ENCODE data around the gene TDRKH.

Gene TDRKH

GRCh38 chr1:151822404-151822803 lies 32.1 kb upstream of the TDRKH start:
- no peak for DNase-seq

GRCh38 chr1:151820940-151821339 lies 30.6 kb upstream of the TDRKH start:
- no peak for DNase-seq

- DNase-seq, result no peak
Observed at GRCh38 chr1:151819976-151820623, 29.8 kb upstream of the TDRKH start.

GRCh38 chr1:151819227-151819835 lies 29.0 kb upstream of the TDRKH start:
- no peak for DNase-seq

DNA sequence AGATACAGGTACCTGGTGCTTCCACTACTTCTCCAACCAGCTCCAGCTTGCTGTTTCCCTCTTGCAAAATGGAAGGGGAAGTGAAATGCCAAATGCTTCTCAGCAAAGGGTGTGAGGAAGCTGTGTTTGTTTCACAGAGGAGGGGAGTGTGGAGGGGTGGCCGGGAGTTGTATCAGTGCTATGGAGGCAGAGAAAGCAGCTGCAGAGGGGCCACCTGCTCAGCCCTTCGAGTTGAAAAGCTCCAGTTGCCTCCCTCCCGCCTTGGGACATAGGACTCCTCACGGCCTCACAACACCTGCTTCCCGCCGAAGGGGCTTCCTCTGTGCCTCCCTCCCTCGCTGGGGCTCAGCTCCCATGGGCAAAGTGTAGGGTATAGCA lies 27.0 kb upstream of the TDRKH start:
- no peak for DNase-seq

DNA sequence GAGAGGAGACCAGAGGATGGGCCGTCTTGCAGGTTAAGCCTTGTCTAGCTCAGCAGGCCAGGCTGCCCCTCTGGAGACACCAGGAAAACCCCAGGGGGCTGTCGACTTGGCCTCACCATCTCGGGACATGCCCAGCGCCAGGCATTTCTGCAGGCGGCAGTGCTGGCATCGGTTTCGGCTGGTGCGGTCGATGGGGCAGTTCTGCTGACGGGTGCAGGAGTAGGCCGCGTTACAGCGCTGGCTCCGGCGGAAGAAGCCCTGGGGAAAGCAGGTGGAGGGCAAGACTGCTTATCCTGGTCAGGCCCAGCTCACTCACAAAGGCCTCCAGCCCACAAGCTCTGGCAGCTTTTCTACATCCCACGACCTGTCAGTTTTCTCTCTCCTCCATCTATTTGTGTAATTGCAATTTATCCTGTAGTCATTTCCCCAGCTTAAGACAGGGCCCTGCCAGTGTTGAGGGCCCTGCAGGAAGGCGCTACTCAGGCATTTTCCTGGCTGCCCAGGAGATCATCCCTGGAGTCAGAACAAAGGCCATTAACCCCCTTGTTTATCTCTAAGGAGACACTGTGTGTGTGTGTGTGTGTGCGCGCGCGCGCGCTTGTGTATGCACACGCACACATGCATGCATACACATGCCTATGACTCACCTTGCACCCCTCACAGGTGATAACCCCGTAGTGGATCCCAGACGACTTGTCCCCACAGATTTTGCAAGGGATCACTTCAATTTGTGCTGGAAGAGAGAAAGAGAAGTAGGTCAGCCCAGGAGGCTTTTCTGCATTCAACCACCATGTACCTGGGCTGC lies 26.4 kb upstream of the TDRKH start:
- no peak for DNase-seq

- no peak for DNase-seq
Observed at GRCh38 chr1:151815716-151816327, 25.5 kb upstream of the TDRKH start.

DNA sequence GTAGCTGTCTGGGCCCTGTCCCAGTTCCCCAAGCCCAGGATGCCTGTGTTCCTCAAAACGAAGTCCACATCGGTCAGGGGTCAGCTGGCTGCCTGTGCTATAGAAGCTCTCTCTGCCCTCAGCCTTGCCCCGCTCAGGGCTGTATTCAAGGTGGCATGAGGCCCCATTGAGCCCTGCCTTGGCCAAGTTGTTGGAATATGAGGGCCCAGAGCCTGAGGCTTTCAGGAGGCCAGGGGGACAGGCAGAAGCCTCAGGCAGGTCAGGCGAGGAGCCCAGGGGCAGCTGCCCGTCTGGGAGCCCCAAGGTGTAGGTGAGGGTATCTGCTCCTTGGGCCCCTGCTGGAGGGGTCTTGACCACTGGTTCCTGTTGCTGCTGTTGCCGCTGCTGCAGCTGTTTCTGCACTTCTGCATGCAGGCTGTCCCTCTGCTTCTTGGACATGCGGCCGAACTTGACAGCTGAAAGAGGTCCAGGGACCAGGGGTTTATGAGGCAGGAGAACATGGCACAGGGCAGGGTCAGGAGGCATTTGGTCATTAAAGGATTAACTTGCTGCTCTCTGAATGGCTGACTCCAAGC lies 24.8 kb upstream of the TDRKH start:
- DNase-seq, result no peak

DNA sequence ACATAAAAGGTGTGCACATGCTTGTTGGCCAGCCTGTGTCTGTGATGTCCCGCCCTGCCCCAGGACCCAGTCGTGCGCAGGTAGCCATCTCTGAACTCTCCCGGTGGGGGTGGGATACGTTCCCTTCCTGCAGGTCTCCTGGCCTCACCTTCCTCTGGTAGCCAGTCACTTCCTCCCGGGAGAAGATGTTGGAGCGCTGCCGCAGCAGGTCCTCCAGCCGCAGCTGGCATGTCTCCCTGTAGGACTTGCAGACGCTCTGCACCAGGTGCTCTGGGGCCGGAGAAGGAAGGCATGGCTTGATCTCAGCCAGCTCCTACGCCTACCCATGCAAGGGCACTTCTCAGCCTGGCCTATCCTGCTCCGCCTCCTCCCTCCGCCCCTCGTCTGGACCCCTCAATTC lies 24.1 kb upstream of the TDRKH start:
- no peak for DNase-seq

DNA sequence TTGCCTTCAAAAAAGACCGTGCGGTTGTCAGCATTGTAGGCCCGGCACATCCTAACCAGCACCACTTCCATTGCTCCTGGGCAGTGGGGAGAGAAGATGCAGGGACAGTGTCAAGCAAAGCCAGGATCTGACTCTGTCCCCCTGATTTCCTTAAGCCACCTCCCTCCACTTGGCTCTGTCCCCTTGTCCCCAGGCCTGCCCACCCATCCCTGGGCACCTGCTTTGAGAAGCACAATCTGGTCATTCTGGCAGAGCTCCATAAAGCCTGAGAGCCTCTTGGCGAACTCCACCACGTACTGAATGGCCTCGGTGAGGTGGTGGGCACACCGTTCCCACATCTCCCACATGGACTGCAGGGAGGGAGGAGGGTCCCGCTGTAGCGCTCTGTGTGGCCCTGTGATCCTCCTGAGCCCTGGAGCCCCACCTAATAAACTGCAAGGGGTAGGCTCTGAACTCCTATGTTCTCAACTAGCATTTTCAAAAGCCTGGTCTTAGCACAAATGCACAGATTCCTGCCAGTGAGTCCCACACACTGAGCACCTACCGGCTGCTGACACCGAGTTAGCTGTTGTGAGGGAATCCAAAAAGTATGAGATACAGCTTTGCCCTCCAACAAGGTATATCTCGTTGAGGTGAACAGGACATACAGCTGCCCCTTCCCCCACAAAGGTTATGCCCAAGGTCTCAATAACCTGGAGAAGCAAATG lies 23.1 kb upstream of the TDRKH start:
- no peak for DNase-seq

DNA sequence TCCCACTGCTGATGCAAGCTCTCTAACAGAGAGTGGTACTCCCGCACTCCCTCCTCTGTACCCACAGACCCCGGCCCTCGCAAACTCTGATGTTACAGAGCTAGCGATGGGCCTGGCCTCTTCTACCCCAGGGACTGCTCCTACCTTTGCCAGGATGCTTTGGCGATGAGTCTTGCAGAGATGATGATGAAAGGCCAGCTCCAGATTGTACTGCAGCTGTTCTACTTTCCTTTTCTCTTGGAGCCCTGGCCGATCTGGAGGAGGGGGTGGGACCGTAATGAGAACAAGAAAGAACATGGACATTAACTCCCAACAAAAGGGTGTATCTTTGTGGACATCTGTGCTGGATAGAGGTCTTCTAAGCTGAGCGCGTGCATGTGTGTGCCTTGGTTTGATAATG lies 20.9 kb upstream of the TDRKH start:
- DNase-seq, result no peak

DNA sequence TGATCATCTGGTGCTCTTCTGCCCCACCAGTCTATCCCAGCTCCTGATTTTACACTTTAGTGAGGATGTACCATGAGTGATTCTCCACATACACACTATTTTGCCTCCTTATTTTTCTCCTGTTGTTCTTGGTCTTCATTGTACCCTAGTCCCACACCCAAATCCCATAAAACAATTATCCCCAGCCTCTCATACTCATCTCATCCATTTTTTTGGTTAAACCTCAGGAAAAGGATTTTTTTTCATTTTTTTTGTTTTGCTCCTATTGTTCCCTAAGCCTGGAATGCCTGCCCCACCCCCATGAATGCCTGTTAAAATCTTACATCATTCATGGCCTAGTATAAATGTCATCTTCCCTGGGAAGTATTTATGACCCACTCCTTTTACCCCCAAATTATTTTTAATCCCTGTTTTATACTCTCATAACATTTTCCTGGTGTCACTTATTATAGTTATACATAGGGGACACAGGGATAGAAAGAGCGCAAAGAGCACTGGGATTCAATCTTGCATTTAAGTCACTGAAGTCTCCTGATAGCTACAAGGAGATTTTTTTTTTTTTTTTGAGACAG lies 19.8 kb upstream of the TDRKH start:
- no peak for DNase-seq

- no peak for DNase-seq
Observed at GRCh38 chr1:151809290-151809984, 19.1 kb upstream of the TDRKH start.

DNA sequence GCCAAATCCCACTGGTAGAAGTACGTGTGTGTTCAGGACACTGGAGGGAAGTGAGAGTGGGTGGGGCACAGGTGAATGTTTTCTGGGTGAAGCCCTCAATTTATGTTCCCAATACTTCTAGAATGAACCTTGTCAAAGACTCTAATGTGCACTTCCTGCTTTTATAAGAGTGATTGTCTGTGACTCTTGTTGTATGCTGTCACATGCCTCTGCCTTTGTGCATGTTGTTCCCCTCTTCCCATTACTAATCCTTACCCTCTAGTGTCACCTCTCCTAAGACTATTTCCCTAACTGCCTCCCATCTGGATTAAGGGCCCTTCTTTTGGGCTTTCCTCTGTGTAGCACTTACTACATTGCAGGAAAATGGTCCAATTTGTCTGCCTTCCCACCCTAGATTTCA lies 17.5 kb upstream of the TDRKH start:
- no peak for DNase-seq

DNA sequence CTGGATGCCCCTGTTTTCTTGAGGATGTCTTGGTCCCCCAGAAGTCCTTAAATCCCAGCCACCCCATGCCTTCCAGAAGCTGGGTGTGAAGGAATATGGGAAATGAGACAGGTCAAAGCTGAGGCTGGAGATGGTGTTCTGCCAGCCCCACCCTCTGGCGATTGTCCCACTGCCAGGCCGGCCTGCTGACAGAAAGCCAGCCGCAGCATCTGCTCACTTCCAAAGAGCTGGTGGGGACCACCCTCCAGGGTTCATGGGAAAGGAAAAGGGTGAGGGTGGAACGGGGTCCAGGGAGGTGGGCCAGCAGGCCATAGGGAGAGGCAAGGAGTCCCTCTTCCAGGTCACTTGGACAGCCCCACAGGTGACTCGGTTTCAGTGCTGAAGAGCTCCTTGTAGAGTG lies 16.8 kb upstream of the TDRKH start:
- DNase-seq, result no peak

- no peak for DNase-seq
Observed at GRCh38 chr1:151806170-151806569, 15.9 kb upstream of the TDRKH start.

GRCh38 chr1:151805066-151805820 lies 14.9 kb upstream of the TDRKH start, which contains the start of gene LINGO4:
LINGO4 (minus strand) TSS chr1:151805419; CDS start chr1:151802704, 2,715 bp downstream.
- no peak for DNase-seq

GRCh38 chr1:151803915-151804314 lies 13.6 kb upstream of the TDRKH start:
- DNase-seq, result no peak

- DNase-seq, result no peak
Observed at GRCh38 chr1:151803164-151803563, 12.9 kb upstream of the TDRKH start.

GRCh38 chr1:151802372-151802771 lies 12.1 kb upstream of the TDRKH start:
- no peak for DNase-seq

GRCh38 chr1:151801846-151802245 lies 11.5 kb upstream of the TDRKH start:
- no peak for DNase-seq
